Measurements from ENCODE around the gene KIF16B. TPM values are rescaled to one million over a fixed set of nuclear protein-coding genes. Genes with fewer than 3 reads are reported as not detected.

Gene KIF16B
- total RNA-seq, 4 donors from 2014 or later = 16.6 to 29.6 (median 20.2) TPM

- TF ChIP-seq POLR2A (IDR thresholded peaks at IDR 0.05) (no peak), CTCF (IDR thresholded peaks at IDR 0.05) (no peak)
- H3K4me3 ChIP-seq = no peak overlapping the region
- no peaks in the 10 kb centered on the region for H3K9me3 ChIP-seq
- peaks cover 0 to 92% (median 13%) of the 10 kb centered on the region in 3 donors for H3K36me3 ChIP-seq
- intact Hi-C loops (cut with DNase I) = no loop called here
- 91 to 95% methylated on average over 3 of the region's 3 CpGs for WGBS, 2 donors
- no peak overlapping the region for H3K27ac ChIP-seq
- no peak for DNase-seq
- H3K27me3 ChIP-seq = no peaks in the 10 kb centered on the region
- H3K4me1 ChIP-seq = no peaks in the 10 kb centered on the region
Observed at GRCh38 chr20:16500197-16500596, 73.1 kb downstream of the KIF16B start.

DNA sequence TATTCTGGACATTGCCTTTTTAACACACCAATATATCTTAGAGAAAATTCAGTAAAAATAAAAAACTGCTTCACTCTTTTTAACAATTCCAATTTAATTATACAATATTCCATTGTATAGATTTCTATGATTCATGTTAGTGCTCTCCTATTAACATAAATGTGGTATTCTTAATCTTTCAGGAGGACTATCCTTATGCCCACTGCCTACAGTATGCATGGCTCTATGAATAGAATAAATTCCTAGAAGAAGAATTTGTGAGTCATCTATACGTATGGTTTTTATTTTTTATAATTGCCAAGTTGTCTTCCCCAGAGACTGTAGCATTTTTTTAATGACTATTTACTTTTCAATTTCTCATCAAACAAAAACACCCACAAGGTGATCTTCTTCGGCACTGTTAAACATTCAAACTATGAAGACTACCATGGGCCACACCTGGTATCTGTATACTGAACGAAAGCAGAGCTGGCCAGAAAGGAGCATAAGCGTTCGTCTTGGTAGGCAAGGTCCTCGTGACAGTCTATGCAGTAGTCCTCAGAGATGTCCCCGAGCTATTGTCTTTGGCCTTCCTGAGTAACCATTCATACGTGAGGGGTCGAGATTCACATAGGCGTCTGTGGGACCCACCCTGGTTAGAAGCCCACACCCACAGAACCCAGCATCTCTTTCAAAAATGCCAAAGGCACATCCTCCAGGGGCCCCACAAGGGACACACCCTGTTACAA lies 74.6 kb downstream of the KIF16B start:
- peaks cover 0 to 90% (median 0%) of the 10 kb centered on the region in 3 donors for H3K36me3 ChIP-seq
- no peak overlapping the region for H3K27ac ChIP-seq
- H3K4me3 ChIP-seq = no peak overlapping the region
- H3K27me3 ChIP-seq = no peaks in the 10 kb centered on the region
- intact Hi-C loops (cut with DNase I) = no loop called here
- no peaks in the 10 kb centered on the region for H3K9me3 ChIP-seq
- DNase-seq = no peak
- no peaks in the 10 kb centered on the region for H3K4me1 ChIP-seq
- 83 to 85% methylated on average over 7 to 10 of the region's 10 CpGs for WGBS, 2 donors
- TF ChIP-seq POLR2A (IDR thresholded peaks at IDR 0.05) (no peak), CTCF (IDR thresholded peaks at IDR 0.05) (no peak)

DNA sequence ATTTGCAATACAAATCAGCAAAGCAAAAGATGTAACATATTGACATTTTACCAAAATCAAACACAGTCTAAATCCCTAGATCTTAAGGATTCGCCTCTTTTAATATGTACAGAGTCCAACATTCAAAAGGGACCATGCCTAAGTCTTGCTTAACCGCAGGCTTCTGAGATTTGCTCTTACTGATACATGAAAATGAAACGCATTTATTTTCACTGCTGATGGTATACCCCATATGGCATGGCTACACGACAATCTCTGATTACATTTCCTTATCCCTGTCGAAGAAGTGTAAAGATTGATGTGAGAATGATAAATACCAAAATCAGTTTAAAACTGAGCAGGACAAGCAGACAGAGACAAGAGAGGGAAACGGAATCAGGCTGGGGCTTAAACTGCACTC lies 75.4 kb downstream of the KIF16B start:
- Histone ChIP-seq H3K9me3 (no peaks in the 10 kb centered on the region), H3K4me1 (no peaks in the 10 kb centered on the region), H3K27ac (no peak overlapping the region), H3K27me3 (no peaks in the 10 kb centered on the region), H3K36me3 (peaks cover 0 to 90% (median 0%) of the 10 kb centered on the region in 3 donors), H3K4me3 (no peak overlapping the region)
- WGBS, 2 donors = 75 to 90% methylated on average over 6 of the region's 6 CpGs
- intact Hi-C loops (cut with DNase I) = no loop called here
- DNase-seq = no peak
- TF ChIP-seq CTCF (IDR thresholded peaks at IDR 0.05) (no peak), POLR2A (IDR thresholded peaks at IDR 0.05) (no peak)

GRCh38 chr20:16493486-16493885 lies 79.8 kb downstream of the KIF16B start:
- TF ChIP-seq CTCF (IDR thresholded peaks at IDR 0.05) = no peak
- TF ChIP-seq POLR2A (IDR thresholded peaks at IDR 0.05) = no peak
- Histone ChIP-seq H3K27ac (no peak overlapping the region), H3K27me3 (no peaks in the 10 kb centered on the region), H3K4me3 (no peak overlapping the region), H3K9me3 (no peaks in the 10 kb centered on the region), H3K36me3 (peaks cover 0 to 93% (median 0%) of the 10 kb centered on the region in 3 donors), H3K4me1 (no peaks in the 10 kb centered on the region)
- intact Hi-C loops (cut with DNase I) = no loop called here
- no peak for DNase-seq
- WGBS, 2 donors = 96 to 100% methylated on average over 1 of the region's 1 CpG

DNA sequence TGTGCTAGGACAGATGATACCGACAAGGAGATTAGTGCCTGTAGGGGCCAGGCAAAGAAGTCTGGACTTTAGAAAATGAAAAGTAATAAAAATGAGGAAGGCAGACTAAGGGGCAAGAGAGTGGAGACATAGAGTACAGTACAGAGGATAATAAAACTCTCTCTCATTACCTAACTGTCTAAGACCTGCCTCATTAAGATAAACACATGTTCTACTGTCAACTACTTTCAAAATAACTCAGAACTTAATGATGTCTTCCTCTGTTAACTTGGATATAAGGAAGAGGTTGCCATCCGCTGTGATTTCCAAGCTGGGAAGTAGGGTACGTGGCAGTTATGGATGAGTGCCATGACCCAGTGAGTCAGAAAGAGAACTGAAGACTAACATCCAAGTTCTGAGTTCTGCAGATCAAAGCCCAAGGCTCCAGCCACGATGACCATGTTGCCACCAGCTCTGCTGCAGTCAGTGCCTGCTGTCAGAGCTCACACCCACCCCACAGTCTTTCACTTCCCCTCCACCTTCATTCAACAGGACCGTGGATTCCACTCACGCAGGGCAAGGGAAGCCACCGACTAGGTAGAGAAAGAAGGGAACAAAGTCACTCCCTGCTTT lies 81.8 kb downstream of the KIF16B start:
- no peak for DNase-seq
- no peak overlapping the region for H3K27ac ChIP-seq
- H3K27me3 ChIP-seq = no peaks in the 10 kb centered on the region
- no peak for TF ChIP-seq POLR2A (IDR thresholded peaks at IDR 0.05)
- TF ChIP-seq CTCF (IDR thresholded peaks at IDR 0.05) = no peak
- intact Hi-C loops (cut with DNase I) = no loop called here
- no peaks in the 10 kb centered on the region for H3K4me1 ChIP-seq
- H3K9me3 ChIP-seq = no peaks in the 10 kb centered on the region
- no peak overlapping the region for H3K4me3 ChIP-seq
- peaks cover 0 to 99% (median 0%) of the 10 kb centered on the region in 3 donors for H3K36me3 ChIP-seq
- 76 to 79% methylated on average over 7 of the region's 7 CpGs for WGBS, 2 donors
